Amygdala (tissue), 56 donors: ENCODE results near the gene CHRNB4.

Experiments used
- DNase-seq, 56 donors: peaks; one replicate each; lab custom pipeline; 2025; lab: John Stamatoyannopoulos, UW

Gene CHRNB4

GRCh38 chr15:78671626-78672211 is 30.7 kb upstream of the CHRNB4 start:
- DNase-seq, result no peak

GRCh38 chr15:78668987-78669386 is 28.0 kb upstream of the CHRNB4 start:
- no peak for DNase-seq

- no peak for DNase-seq
These were observed 26.7 kb upstream of the CHRNB4 start for GRCh38 chr15:78667578-78668236.

- no peak for DNase-seq
These were observed 25.0 kb upstream of the CHRNB4 start for GRCh38 chr15:78666010-78666409.

GRCh38 chr15:78663703-78664102 is 22.7 kb upstream of the CHRNB4 start:
- DNase-seq, result no peak

- DNase-seq, result no peak
These were observed 21.0 kb upstream of the CHRNB4 start for GRCh38 chr15:78662028-78662427.

GRCh38 chr15:78661001-78661400 is 20.0 kb upstream of the CHRNB4 start:
- no peak for DNase-seq

- no peak for DNase-seq
These were observed 19.6 kb upstream of the CHRNB4 start for GRCh38 chr15:78660584-78660983.

GRCh38 chr15:78658823-78659222 is 17.8 kb upstream of the CHRNB4 start:
- DNase-seq, result no peak

- DNase-seq, result no peak
These were observed 13.3 kb upstream of the CHRNB4 start for GRCh38 chr15:78654272-78654671.

GRCh38 chr15:78651930-78652615 is 11.1 kb upstream of the CHRNB4 start:
- DNase-seq, result no peak

GRCh38 chr15:78651007-78651406 is 10.0 kb upstream of the CHRNB4 start:
- no peak for DNase-seq

- no peak for DNase-seq
These were observed 9.0 kb upstream of the CHRNB4 start for GRCh38 chr15:78650022-78650421.

- no peak for DNase-seq
These were observed 4.0 kb upstream of the CHRNB4 start for GRCh38 chr15:78645009-78645408.

GRCh38 chr15:78642331-78642730 is 1.3 kb upstream of the CHRNB4 start:
- peak in 1 of 56 donors; percentile 9 for DNase-seq

GRCh38 chr15:78641749-78642275 is 802 bp upstream of the CHRNB4 start:
- no peak for DNase-seq

GRCh38 chr15:78640527-78641101 is 396 bp downstream of the CHRNB4 start:
- peak in 4 of 56 donors; percentile 11 to 46 (median 28) for DNase-seq

GRCh38 chr15:78638658-78639314 is 2.2 kb downstream of the CHRNB4 start:
- peak in 19 of 56 donors; percentile 3 to 63 (median 12) for DNase-seq

GRCh38 chr15:78637776-78638435 is 3.1 kb downstream of the CHRNB4 start:
- DNase-seq, result no peak

- no peak for DNase-seq
These were observed 4.6 kb downstream of the CHRNB4 start for GRCh38 chr15:78636378-78636859.
